Measurements from ENCODE around the gene NRROS. TPM values are rescaled to one million over a fixed set of nuclear protein-coding genes. Genes with fewer than 3 reads are reported as not detected.

Gene NRROS
- total RNA-seq, 1 experiment from 2014 or later = not detected

- DNase-seq (ENCODE audit: low read depth) = no peak
- in situ Hi-C loops (cut with HindIII; ENCODE audit: low pct_unique_long_range_greater_than_20kb, low sequenced_read_pairs) = no loop called here
Measured at GRCh38 chr3:196699749-196700148, 60.3 kb downstream of the NRROS start.

GRCh38 chr3:196700801-196701200 is 61.3 kb downstream of the NRROS start:
- DNase-seq (ENCODE audit: low read depth) = no peak

GRCh38 chr3:196706327-196706726 is 66.8 kb downstream of the NRROS start:
- in situ Hi-C loops (cut with HindIII; ENCODE audit: low pct_unique_long_range_greater_than_20kb, low sequenced_read_pairs) = no loop called here
- DNase-seq (ENCODE audit: low read depth) = no peak

More at GRCh38 chr3:196700801-196701200, 61.3 kb downstream of the NRROS start:
- in situ Hi-C loops (cut with HindIII; ENCODE audit: low pct_unique_long_range_greater_than_20kb, low sequenced_read_pairs) = no loop called here

- in situ Hi-C loops (cut with HindIII; ENCODE audit: low pct_unique_long_range_greater_than_20kb, low sequenced_read_pairs) = no loop called here
- DNase-seq (ENCODE audit: low read depth) = no peak
Measured at GRCh38 chr3:196706731-196707130, 67.2 kb downstream of the NRROS start.

- DNase-seq (ENCODE audit: low read depth) = no peak
Measured at GRCh38 chr3:196707566-196707965, 68.1 kb downstream of the NRROS start.

GRCh38 chr3:196708467-196708866 is 69.0 kb downstream of the NRROS start:
- no peak for DNase-seq (ENCODE audit: low read depth)
- in situ Hi-C loops (cut with HindIII; ENCODE audit: low pct_unique_long_range_greater_than_20kb, low sequenced_read_pairs) = no loop called here

More at GRCh38 chr3:196707566-196707965, 68.1 kb downstream of the NRROS start:
- in situ Hi-C loops (cut with HindIII; ENCODE audit: low pct_unique_long_range_greater_than_20kb, low sequenced_read_pairs) = no loop called here

Other genes starting within 250 kb of the NRROS start
- gene UBXN7, start 207.3 kb upstream of the NRROS start, total RNA-seq (2014; rRNA removed; shearing (Covaris generic); ENCODE audit: low replicate concordance) = 9.9 and 12.1 TPM in 2 replicates
- gene RNF168, start 135.9 kb upstream of the NRROS start, total RNA-seq (2014; rRNA removed; shearing (Covaris generic); ENCODE audit: low replicate concordance) = 4.8 and 5.4 TPM in 2 replicates
- gene SMCO1, start 124.3 kb upstream of the NRROS start, total RNA-seq (2014; rRNA removed; shearing (Covaris generic); ENCODE audit: low replicate concordance) = not detected in 2 replicates
- gene WDR53, start 71.1 kb upstream of the NRROS start, total RNA-seq (2014; rRNA removed; shearing (Covaris generic); ENCODE audit: low replicate concordance) = 1.3 and 5.8 TPM in 2 replicates
- 9.9 and 15.4 TPM in 2 replicates for gene FBXO45, start 71.0 kb upstream of the NRROS start, total RNA-seq (2014; rRNA removed; shearing (Covaris generic); ENCODE audit: low replicate concordance)
- 9.3 and 12.2 TPM in 2 replicates for gene CEP19, start 72.6 kb downstream of the NRROS start, total RNA-seq (2014; rRNA removed; shearing (Covaris generic); ENCODE audit: low replicate concordance)
- 43.5 and 77.7 TPM in 2 replicates for gene PIGX, start 72.7 kb downstream of the NRROS start, total RNA-seq (2014; rRNA removed; shearing (Covaris generic); ENCODE audit: low replicate concordance)
- 24.1 and 25.0 TPM in 2 replicates for gene PAK2, start 100.2 kb downstream of the NRROS start, total RNA-seq (2014; rRNA removed; shearing (Covaris generic); ENCODE audit: low replicate concordance)
- gene SENP5, start 228.2 kb downstream of the NRROS start, total RNA-seq (2014; rRNA removed; shearing (Covaris generic); ENCODE audit: low replicate concordance) = 20.6 and 43.0 TPM in 2 replicates